GM23248 (cell line): ENCODE results near the gene THEMIS2.

Experiments used
- EZH2 ChIP-seq: fragments of 200-600 bp; sonication (generic); IDR thresholded peaks from 2 replicates; pipeline ENCODE4 v1.6.1; 2018; ENCODE audit warnings: antibody characterized with exemption, mild to moderate bottlenecking; ENCODE audit not compliant: insufficient read depth, poor library complexity, severe bottlenecking
- EZH2phosphoT487 ChIP-seq: fragments of 200-600 bp; sonication (generic); IDR thresholded peaks from 2 replicates; pipeline ENCODE4 v1.6.1; 2018; ENCODE audit warnings: antibody characterized with exemption, moderate library complexity, mild to moderate bottlenecking, low read depth; ENCODE audit not compliant: insufficient read depth

- no peak for TF ChIP-seq EZH2
- no peak for TF ChIP-seq EZH2phosphoT487
Measured at GRCh38 chr1:27832762-27833161, 39.6 kb upstream of the THEMIS2 start.
